ENCODE results near the gene KRT5. TPM values are rescaled to one million over a fixed set of nuclear protein-coding genes. Genes with fewer than 3 reads are reported as not detected.

The KRT5 gene
- total RNA-seq, 6 donors from 2014 or later = 3.6 to 43.3 (median 4.8) TPM; not detected in 2

DNA sequence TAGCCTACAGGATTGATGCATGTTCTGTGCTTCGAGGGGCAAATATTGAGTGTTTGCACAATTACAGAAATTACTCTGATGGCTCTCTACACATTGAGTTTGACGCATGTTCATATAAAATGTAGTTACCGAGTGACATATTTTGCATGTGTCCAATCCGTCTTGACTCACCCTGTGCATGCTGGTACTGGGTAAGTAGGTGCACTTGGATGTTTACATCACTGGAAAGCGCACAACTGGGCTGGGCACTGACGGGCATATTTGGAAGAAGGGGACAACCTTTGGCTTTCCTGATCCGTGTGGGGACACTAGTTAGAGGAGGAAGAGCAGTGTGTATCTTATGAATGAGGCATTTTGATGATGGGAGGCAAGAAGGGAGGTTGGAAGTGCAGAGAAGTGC lies 22.2 kb downstream of the KRT5 start:
- Histone ChIP-seq H3K4me3 (no peak overlapping the region), H3K36me3 (no peaks in the 10 kb centered on the region), H3K4me1 (peaks cover 10 to 27% (median 18%) of the 10 kb centered on the region in 4 donors), H3K27me3 (no peaks in the 10 kb centered on the region), H3K27ac (no peak overlapping the region), H3K9me3 (no peaks in the 10 kb centered on the region)
- TF ChIP-seq EP300 (IDR thresholded peaks at IDR 0.05) (no peak), POLR2AphosphoS5 (IDR thresholded peaks at IDR 0.05) (no peak), POLR2A (IDR thresholded peaks at IDR 0.05) (no peak)
- TF ChIP-seq, protein P1, sequence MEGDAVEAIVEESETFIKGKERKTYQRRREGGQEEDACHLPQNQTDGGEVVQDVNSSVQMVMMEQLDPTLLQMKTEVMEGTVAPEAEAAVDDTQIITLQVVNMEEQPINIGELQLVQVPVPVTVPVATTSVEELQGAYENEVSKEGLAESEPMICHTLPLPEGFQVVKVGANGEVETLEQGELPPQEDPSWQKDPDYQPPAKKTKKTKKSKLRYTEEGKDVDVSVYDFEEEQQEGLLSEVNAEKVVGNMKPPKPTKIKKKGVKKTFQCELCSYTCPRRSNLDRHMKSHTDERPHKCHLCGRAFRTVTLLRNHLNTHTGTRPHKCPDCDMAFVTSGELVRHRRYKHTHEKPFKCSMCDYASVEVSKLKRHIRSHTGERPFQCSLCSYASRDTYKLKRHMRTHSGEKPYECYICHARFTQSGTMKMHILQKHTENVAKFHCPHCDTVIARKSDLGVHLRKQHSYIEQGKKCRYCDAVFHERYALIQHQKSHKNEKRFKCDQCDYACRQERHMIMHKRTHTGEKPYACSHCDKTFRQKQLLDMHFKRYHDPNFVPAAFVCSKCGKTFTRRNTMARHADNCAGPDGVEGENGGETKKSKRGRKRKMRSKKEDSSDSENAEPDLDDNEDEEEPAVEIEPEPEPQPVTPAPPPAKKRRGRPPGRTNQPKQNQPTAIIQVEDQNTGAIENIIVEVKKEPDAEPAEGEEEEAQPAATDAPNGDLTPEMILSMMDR (IDR thresholded peaks at IDR 0.05) = no peak
- DNase-seq = no peak
- WGBS, 2 donors = 77 to 81% methylated on average over 7 of the region's 7 CpGs
- no peak for ATAC-seq (ENCODE audit: low FRiP score in 2 of 2)

DNA sequence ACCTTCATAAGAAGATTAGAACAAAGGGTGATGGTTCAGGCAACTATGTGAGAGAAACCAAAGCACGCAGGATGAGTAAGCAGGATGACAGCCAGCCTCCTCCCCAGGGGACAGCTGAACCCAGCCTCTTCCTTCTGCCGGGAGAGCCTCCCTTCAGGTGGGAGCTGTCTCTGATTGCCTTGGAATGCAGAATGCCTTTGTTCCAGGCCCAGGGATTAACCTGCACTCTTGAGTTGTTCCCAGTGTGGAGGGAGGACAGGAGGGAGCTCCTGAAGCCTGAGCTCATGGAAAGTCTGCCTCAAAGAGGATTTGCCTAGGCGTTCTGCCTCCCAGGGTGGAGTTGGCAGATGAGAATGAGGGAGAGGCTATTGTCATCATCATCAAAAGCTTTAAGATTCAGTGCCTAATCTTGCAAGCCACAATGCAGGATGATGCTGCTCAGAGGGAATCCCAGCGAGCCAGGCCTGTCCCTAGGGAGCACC lies 23.6 kb downstream of the KRT5 start:
- H3K4me1 ChIP-seq = peaks cover 10 to 27% (median 18%) of the 10 kb centered on the region in 4 donors
- no peaks in the 10 kb centered on the region for H3K9me3 ChIP-seq
- ATAC-seq (ENCODE audit: low FRiP score in 2 of 2) (peak in 1 of 2 donors; percentile 61), DNase-seq (no peak)
- TF ChIP-seq POLR2AphosphoS5 (IDR thresholded peaks at IDR 0.05) (no peak), EP300 (IDR thresholded peaks at IDR 0.05) (no peak), POLR2A (IDR thresholded peaks at IDR 0.05) (no peak)
- TF ChIP-seq, protein P1 (IDR thresholded peaks at IDR 0.05) = no peak
- no peaks in the 10 kb centered on the region for H3K27me3 ChIP-seq
- 73 to 88% methylated on average over 3 to 4 of the region's 4 CpGs for WGBS, 2 donors
- H3K36me3 ChIP-seq = no peaks in the 10 kb centered on the region
- no peak overlapping the region for H3K4me3 ChIP-seq
- no peak overlapping the region for H3K27ac ChIP-seq

DNA sequence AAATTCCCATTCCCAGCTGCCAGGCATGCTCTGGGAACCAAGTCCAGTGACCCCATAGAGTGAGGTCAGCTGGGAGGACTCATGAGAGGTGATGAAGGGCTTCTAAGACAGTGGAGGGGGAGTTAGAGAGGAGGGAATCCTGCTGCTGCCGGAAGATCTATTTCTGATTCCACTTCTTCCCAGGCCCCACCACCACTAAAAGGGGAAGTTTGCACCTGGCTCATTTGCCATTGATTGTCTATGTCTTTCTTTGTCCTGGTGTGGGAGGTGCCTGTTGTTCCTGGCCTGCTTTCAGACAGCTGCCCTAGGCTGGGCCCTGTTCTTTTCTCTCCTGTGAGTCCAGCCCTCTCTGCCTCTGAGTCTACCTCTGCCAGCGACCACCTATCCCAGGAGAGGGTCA lies 24.1 kb downstream of the KRT5 start:
- H3K27me3 ChIP-seq = no peaks in the 10 kb centered on the region
- H3K4me1 ChIP-seq = peaks cover 10 to 27% (median 18%) of the 10 kb centered on the region in 4 donors
- no peak overlapping the region for H3K27ac ChIP-seq
- TF ChIP-seq POLR2A (IDR thresholded peaks at IDR 0.05) (no peak), POLR2AphosphoS5 (IDR thresholded peaks at IDR 0.05) (no peak), EP300 (IDR thresholded peaks at IDR 0.05) (no peak)
- TF ChIP-seq, protein P1 (IDR thresholded peaks at IDR 0.05) = no peak
- no peaks in the 10 kb centered on the region for H3K36me3 ChIP-seq
- H3K4me3 ChIP-seq = no peak overlapping the region
- no peak for DNase-seq
- WGBS, 2 donors = 63 to 78% methylated on average over 2 of the region's 2 CpGs
- no peaks in the 10 kb centered on the region for H3K9me3 ChIP-seq
- no peak for ATAC-seq (ENCODE audit: low FRiP score in 2 of 2)

DNA sequence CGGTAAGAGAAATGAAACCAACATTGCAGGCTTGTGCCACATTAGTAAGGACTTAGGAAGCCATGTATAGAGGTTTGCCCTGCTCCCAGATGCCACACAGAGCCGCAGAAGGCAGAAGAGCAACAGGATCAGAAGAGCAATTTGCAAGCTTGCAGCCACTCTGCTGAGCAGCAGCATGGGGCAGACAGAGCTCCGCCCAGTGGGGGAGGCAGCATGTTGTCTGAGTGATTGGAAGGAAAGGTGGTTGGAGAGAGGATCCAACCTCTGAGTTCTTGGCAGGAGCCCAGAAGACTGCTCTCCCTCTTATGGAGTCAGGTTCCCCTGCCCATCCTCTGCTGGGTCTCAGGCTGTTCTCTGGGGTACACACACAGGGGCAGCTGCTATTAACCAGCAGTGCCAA lies 24.8 kb downstream of the KRT5 start:
- peak overlapping the region in 1 of 4 donors; percentile 11 for H3K27ac ChIP-seq
- no peak overlapping the region for H3K4me3 ChIP-seq
- H3K27me3 ChIP-seq = no peaks in the 10 kb centered on the region
- H3K4me1 ChIP-seq = peaks cover 10 to 27% (median 18%) of the 10 kb centered on the region in 4 donors
- ATAC-seq (ENCODE audit: low FRiP score in 2 of 2) (peak in 1 of 2 donors; percentile 20), DNase-seq (no peak)
- WGBS, 2 donors = 32 to 39% methylated on average over 3 of the region's 3 CpGs
- no peaks in the 10 kb centered on the region for H3K36me3 ChIP-seq
- H3K9me3 ChIP-seq = no peaks in the 10 kb centered on the region
- no peak for TF ChIP-seq POLR2AphosphoS5 (IDR thresholded peaks at IDR 0.05)
- no peak for TF ChIP-seq EP300 (IDR thresholded peaks at IDR 0.05)
- TF ChIP-seq, protein P1 (IDR thresholded peaks at IDR 0.05) = no peak
- TF ChIP-seq POLR2A (IDR thresholded peaks at IDR 0.05) = no peak

DNA sequence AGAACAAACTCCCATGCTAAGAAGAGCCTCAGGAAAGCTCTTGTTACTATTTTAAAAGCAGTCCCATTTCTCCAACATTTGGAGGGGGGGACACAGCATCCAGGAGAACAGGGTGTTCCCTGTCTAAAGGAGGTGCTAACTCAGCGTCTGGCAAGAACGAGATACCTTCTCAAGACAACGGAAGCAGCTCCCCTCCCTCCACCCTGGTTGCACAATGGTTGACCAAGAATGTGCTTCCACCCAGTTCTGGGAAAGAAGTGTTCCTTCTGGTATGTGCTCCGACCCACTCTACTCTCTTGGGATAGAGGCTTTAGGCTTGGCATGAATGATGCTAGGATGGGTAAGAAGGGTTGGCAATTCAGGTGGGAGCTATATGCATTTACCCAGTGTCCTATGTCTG lies 25.7 kb downstream of the KRT5 start:
- peak in 1 of 2 donors; percentile 74 for DNase-seq
- H3K4me1 ChIP-seq = peaks cover 10 to 27% (median 18%) of the 10 kb centered on the region in 4 donors
- no peak overlapping the region for H3K27ac ChIP-seq
- H3K4me3 ChIP-seq = no peak overlapping the region
- peak; percentile 60 to 80 for ATAC-seq (ENCODE audit: low FRiP score in 2 of 2)
- whole genome bisulfite sequencing, 2 donors = 28 to 59% methylated on average over 4 of the region's 4 CpGs
- peak; percentile 47 to 92 (median 84) for TF ChIP-seq EP300 (IDR thresholded peaks at IDR 0.05)
- TF ChIP-seq, protein P1 (IDR thresholded peaks at IDR 0.05) = no peak
- TF ChIP-seq POLR2AphosphoS5 (IDR thresholded peaks at IDR 0.05) = peak; percentile 61 to 87
- TF ChIP-seq POLR2A (IDR thresholded peaks at IDR 0.05) = no peak
- no peaks in the 10 kb centered on the region for H3K36me3 ChIP-seq
- H3K27me3 ChIP-seq = no peaks in the 10 kb centered on the region
- H3K9me3 ChIP-seq = no peaks in the 10 kb centered on the region

Measured in upper lobe of left lung (tissue), 6 donors.